Heart right ventricle (tissue), 16 donors: ENCODE results near the gene AUTS2. TPM values are rescaled to one million over a fixed set of nuclear protein-coding genes. Genes with fewer than 3 reads are reported as not detected.
A peak's percentile ranks its signal among the peaks of the same experiment; 100 is the strongest.

Experiments
- ATAC-seq, 8 donors: fragments of 200-7000 bp; cut with Tn5 transposase; one replicate each; pipeline ENCODE4 v1.9.1; 2020; ENCODE audit warnings: mild to moderate bottlenecking in 8 of 8, moderate library complexity in 8 of 8, moderate number of reproducible peaks in 1 of 8
- DNase-seq, 2 donors: peaks; one replicate each; pipeline ENCODE4 v3.0.0-alpha.2; 2020
- H3K27ac ChIP-seq, 10 donors: fragments of 200-600 bp; sonication (generic) in 2 of 10; one replicate each; pipeline versions ENCODE4 v1.5.0 to v1.8.0; 2020 to 2022; ENCODE audit warnings: mild to moderate bottlenecking in 3 of 10
- H3K27me3 ChIP-seq, 7 donors: fragments of 200-600 bp; one replicate each; pipeline ENCODE4 v1.8.0; 2021 to 2022; ENCODE audit warnings: mild to moderate bottlenecking in 2 of 7
- H3K36me3 ChIP-seq, 9 donors: fragments of 200-600 bp; sonication (generic) in 1 of 9; one replicate each; pipeline versions ENCODE4 v1.5.0 to v1.8.0; 2020 to 2022; ENCODE audit warnings: mild to moderate bottlenecking in 2 of 9
- H3K4me1 ChIP-seq, 9 donors: fragments of 200-600 bp; sonication (generic) in 1 of 9; one replicate each; pipeline versions ENCODE4 v1.5.0 to v1.8.0; 2020 to 2022; ENCODE audit warnings: mild to moderate bottlenecking in 4 of 9
- H3K4me3 ChIP-seq, 10 donors: fragments of 200-600 bp; sonication (generic) in 2 of 10; one replicate each; pipeline versions ENCODE4 v1.5.0 to v1.8.0; 2020 to 2022; ENCODE audit warnings: mild to moderate bottlenecking in 7 of 10, moderate library complexity in 2 of 10
- H3K9me3 ChIP-seq, 11 donors: fragments of 200-600 bp in 10 of 11; sonication (generic) in 2 of 11; one replicate each; pipeline versions ENCODE4 v1.5.0 to v1.8.0; 2013 to 2022; ENCODE audit warnings: mild to moderate bottlenecking in 2 of 11, control low read depth in 1 of 11, moderate library complexity in 1 of 11
- whole genome bisulfite sequencing, 2 donors: extraction: QIAGEN DNeasy Blood & Tissue Kit; methylation state at CpG; one replicate each; pipeline ENCODE4 v1.1.7; 2013; ENCODE audit warnings: inconsistent platforms in 1 of 2; 5-methylcytosine and 5-hydroxymethylcytosine counted together
- intact Hi-C, 10 donors: fragments of 100-400 bp; cut with DNase I; formaldehyde crosslinking; loops; one replicate each; pipeline versions ENCODE4 v1.11.1 to v1.14.2; 2022
- polyA plus RNA-seq, 2 donors: library from polyadenylated mRNA; stranded (reverse); fragments of 200-250 nt; gene quantifications; one replicate each; pipeline ENCODE4 v1.2.3, GENCODE V29; 2013
- total RNA-seq, 10 donors: library from RNA; stranded (reverse); fragmentation: NEBNext Ultra II Directional in 3 of 10; extraction: Animal tissue kit (Norgen Biotek cat#: 25700) in 3 of 10; gene quantifications; one replicate each; pipeline versions ENCODE4 v1.2.1 to v1.2.4, GENCODE V29; 2021 to 2023
- TF ChIP-seq, protein P1 (sequence below), 9 donors: fragments of 200-600 bp; sonication (generic) in 2 of 9; IDR thresholded peaks; one replicate each; pipeline versions ENCODE4 v1.5.0 to v1.8.0; 2021 to 2022; ENCODE audit warnings: antibody characterized with exemption in 9 of 9, mild to moderate bottlenecking in 5 of 9, moderate library complexity in 1 of 9
- donor health status: Arrhythmogenic right ventricular cardiomyopathy.
- donor health status: ischemic (EF 13 %, LVEDD 7.1; RV severe dilation, severe dysfunction).
- donor health status: healthy with polysubstance abuse.
- donor health status: DM: no; HTN: yes; CAD: no.
- donor health status: DM: no; HTN: no; CAD: no.
- donor health status: ischemic (EF 25% LVEDD 6.9; RV normal size, moderate dysfunction).
- donor health status: ischemic (EF 25% LVEDD 5.7; RV mildly dilated, moderate dysfunction).
- donor health status: healthy.
- donor health status: DM: yes; HTN: yes; CAD: no.
- donor health status: Ischemic cardiomyopathy.
- donor health status: ischemic (EF 35%, LVEDD 5.7; RV mildly dilated, moderate dysfunction).
- donor health status: nonischemic (EF 11% LVEDD 7.7; RV severe dilation, severe dysfunction).
- donor health status: DM: yes; HTN: yes; CAD: no.
- donor health status: PGD.
- donor health status: ischemic (EF 29% LVEDD 5.4; RV normal size, mild dysfunction).
- donor health status: nonischemic (EF 23%, LVEDD 6.1; RV moderate dilation, normal function).

AUTS2 gene
- total and polyA plus RNA-seq, 12 donors, result 1.6 to 11.2 (median 7.3) TPM

DNA sequence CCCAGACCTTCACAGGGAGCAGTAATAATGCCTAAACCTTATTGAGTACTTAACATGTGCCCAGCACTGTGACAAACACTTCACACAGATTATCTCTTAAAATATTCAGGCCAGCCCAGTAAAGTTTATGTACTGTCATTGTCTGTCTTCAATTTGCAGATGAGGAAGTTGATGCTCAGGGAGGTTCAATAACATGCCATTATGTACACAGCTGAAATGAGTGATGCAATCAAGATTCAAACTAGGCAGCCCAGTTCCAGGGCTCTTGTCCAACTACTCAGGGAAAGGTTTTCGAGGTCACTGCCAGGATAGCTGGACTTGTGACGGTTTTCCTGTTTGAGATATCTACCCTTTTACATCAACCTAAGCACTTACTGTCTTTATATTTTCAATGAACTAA lies 56.1 kb downstream of the AUTS2 start:
- H3K27me3 ChIP-seq, result no peaks in the 10 kb centered on the region
- H3K36me3 ChIP-seq, result no peaks in the 10 kb centered on the region
- TF ChIP-seq, protein P1, sequence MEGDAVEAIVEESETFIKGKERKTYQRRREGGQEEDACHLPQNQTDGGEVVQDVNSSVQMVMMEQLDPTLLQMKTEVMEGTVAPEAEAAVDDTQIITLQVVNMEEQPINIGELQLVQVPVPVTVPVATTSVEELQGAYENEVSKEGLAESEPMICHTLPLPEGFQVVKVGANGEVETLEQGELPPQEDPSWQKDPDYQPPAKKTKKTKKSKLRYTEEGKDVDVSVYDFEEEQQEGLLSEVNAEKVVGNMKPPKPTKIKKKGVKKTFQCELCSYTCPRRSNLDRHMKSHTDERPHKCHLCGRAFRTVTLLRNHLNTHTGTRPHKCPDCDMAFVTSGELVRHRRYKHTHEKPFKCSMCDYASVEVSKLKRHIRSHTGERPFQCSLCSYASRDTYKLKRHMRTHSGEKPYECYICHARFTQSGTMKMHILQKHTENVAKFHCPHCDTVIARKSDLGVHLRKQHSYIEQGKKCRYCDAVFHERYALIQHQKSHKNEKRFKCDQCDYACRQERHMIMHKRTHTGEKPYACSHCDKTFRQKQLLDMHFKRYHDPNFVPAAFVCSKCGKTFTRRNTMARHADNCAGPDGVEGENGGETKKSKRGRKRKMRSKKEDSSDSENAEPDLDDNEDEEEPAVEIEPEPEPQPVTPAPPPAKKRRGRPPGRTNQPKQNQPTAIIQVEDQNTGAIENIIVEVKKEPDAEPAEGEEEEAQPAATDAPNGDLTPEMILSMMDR (IDR thresholded peaks at IDR 0.05), result no peak
- peak overlapping the region in 6 of 10 donors; percentile 8 to 55 (median 34) for H3K27ac ChIP-seq
- no peak overlapping the region for H3K4me3 ChIP-seq
- peak in 7 of 8 donors; percentile 27 to 71 (median 60) for ATAC-seq
- 33 to 44% methylated on average over 2 of the region's 2 CpGs for WGBS, 2 donors
- H3K9me3 ChIP-seq, result no peaks in the 10 kb centered on the region
- DNase-seq, result no peak
- H3K4me1 ChIP-seq, result peaks cover 0 to 54% (median 36%) of the 10 kb centered on the region in 9 donors
- intact Hi-C loops, result no loop called here

DNA sequence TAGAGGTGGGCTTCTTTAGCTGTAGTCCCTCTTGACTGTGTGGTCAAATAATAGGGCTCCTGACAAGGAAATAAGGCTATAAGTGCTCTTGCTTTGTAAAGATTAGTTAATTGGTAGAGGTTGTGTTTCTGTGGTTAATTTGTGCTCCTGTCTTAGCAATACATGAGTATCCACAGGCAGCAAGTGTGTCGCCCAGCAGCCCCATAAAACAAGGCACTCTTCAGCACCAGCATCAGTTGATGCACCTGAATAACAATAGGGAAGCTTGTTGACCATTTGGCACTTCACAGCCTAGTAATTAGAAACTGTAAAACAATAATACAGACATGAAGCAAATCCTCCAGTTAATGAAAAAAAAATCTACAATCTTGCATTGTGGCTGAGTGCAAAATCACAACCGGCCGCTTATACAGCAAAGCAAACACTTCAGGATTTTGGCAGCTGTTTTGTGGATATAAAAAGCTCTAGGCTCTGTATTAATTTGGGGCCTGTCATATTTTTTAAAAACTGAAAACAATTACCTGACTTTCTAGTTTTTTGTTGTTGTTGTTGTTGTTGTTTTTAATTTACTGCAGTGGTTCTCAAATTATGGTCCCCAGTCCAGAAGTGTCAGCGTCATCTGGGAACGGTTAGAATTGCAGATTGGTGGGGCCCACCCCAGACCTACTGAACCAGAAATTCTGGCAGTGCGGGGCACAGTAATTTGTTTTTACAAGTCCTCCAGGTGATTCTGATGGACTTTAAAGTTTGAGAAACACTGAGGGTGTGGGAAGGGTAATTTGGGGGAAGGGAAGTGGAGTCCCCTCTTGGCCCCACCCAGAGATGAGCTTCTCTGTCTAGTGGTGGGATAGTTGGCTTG lies 56.8 kb downstream of the AUTS2 start:
- Histone ChIP-seq H3K9me3 (no peaks in the 10 kb centered on the region), H3K27ac (peak overlapping the region in 5 of 10 donors; percentile 8 to 55 (median 28)), H3K36me3 (no peaks in the 10 kb centered on the region), H3K4me3 (no peak overlapping the region), H3K27me3 (no peaks in the 10 kb centered on the region), H3K4me1 (peaks cover 0 to 58% (median 37%) of the 10 kb centered on the region in 9 donors)
- 68 to 72% methylated on average over 6 of the region's 6 CpGs for WGBS, 2 donors
- intact Hi-C loops, result no loop called here
- ATAC-seq, result no peak
- TF ChIP-seq, protein P1 (IDR thresholded peaks at IDR 0.05), result no peak
- DNase-seq, result no peak

DNA sequence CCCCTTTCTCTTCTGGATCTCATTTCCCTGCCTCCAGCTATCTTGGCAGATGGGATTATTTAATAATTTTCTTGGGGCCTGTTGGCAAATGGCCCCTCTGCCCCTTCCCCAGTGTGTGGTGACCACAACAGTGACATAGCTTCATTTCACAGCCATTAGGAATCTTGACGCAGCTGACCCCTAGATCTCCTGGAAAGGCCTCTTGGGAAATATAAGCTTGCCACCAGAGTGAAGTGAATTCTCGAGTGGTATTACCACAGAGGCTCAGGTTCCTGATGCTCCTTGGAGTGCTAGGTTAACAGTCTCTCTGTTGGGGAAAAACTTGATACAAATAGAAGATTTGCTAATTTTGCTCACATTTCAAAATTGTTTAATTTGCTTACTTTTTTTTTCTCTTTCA lies 57.8 kb downstream of the AUTS2 start:
- no peak for ATAC-seq
- peaks cover 0 to 56% (median 38%) of the 10 kb centered on the region in 9 donors for H3K4me1 ChIP-seq
- no peak overlapping the region for H3K4me3 ChIP-seq
- intact Hi-C loops, result no loop called here
- no peak for DNase-seq
- TF ChIP-seq, protein P1 (IDR thresholded peaks at IDR 0.05), result no peak
- peak overlapping the region in 5 of 10 donors; percentile 45 to 68 (median 54) for H3K27ac ChIP-seq
- H3K9me3 ChIP-seq, result no peaks in the 10 kb centered on the region
- no peaks in the 10 kb centered on the region for H3K27me3 ChIP-seq
- WGBS, 2 donors, result 90 to 91% methylated on average over 2 of the region's 2 CpGs
- no peaks in the 10 kb centered on the region for H3K36me3 ChIP-seq

DNA sequence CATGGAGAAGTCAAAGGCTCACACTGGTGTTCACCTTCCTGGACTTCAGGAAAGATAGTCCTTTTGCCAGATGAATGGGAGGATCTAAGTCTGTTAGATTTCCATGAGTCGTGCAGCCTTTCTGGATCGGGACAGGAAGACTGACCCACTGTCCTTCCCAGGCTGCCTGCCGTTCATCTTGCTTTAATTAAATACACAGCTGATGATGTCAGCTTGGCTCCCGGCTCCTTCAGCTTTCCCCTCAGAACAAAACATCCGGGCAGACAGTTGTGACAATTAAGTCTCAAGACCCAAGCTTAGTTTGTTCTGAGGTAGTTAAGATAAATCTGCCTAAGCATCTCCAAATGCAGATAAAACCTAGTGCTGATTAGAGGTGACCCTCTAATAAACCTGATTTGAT lies 58.6 kb downstream of the AUTS2 start:
- Histone ChIP-seq H3K36me3 (no peaks in the 10 kb centered on the region), H3K4me3 (no peak overlapping the region), H3K4me1 (peaks cover 0 to 55% (median 38%) of the 10 kb centered on the region in 9 donors), H3K27me3 (no peaks in the 10 kb centered on the region), H3K9me3 (no peaks in the 10 kb centered on the region), H3K27ac (peak overlapping the region in 8 of 10 donors; percentile 22 to 68 (median 46))
- intact Hi-C loops, result no loop called here
- 30 to 52% methylated on average over 5 of the region's 5 CpGs for WGBS, 2 donors
- DNase-seq, result peak; percentile 37 to 74
- TF ChIP-seq, protein P1 (IDR thresholded peaks at IDR 0.05), result no peak
- peak; percentile 50 to 92 (median 88) for ATAC-seq
